ENCODE measurements around the gene IDE.
A peak's percentile ranks its signal among the peaks of the same experiment; 100 is the strongest.

The IDE gene

DNA sequence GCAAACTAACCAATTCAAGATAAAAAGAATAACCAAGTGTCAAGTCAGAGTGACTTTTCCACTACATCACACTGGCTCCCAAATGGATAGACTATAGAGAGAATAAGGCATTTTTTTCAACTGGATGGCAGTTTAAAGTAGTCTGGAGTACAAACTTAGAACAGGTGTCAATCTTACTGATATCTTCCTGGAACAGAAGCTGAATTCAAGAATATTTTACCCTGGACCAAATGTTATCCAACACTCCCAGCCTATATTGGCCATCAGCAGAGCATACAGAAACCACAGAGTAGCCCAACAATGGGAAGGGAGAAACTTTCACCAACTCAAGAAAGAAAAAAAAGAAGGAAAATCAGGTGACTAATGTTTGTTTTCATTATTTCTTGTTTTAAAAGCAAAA lies 11.5 kb downstream of the IDE start:
- no peak for DNase-seq

DNA sequence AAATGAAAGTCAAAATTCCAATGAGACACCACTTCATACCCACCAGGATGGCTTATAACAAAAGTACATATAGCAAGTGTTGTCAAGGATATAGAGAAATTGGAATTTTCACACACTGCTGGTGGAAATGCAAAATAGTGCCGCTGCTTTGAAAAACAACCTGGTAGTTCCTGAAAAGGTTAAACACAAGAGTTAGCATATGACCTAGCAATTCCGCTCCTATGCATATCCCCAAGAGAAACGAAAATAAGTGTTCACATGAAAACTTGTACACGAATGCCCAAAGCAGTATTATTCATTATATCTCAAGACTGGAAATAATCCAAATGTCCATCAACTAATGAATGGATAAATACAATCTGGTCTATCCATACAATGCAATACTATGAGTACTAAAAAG lies 14.8 kb downstream of the IDE start:
- no peak for DNase-seq

DNA sequence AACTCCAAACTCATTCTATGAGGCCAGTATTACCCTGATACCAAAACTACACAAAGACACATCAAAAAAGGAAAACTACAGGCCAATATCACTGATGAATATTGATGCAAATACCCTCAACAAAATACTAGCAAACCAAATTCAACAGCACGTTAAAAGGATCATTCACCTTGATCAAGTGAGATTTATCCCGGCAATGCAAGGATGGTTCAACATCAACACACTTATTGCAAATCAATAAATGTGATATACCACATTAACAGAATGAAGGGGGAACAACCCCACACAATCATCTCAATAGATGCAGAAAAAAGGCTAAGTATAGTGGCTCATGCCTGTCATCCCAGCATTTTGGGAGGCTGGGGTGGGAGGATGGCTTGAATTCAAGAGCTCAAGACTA lies 19.9 kb downstream of the IDE start:
- no peak for DNase-seq

DNA sequence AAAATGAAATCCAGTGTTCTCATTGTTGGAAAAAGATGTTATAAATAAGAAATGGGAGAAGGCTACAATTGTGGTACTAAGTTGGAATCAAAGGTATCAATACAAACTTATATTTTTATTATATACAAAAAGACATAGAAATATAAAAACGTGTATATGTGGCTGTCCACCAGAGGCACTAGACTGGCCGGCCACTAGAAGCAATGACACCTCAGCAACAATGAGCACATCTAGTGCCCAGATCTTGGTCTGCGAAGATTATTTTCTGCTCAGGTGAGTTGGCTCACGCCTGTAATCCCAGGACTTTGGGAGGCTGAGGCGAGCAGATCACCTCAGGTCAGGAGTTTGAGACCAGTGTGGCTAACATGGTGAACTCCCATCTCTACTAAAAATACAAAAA lies 21.6 kb downstream of the IDE start:
- no peak for DNase-seq

DNA sequence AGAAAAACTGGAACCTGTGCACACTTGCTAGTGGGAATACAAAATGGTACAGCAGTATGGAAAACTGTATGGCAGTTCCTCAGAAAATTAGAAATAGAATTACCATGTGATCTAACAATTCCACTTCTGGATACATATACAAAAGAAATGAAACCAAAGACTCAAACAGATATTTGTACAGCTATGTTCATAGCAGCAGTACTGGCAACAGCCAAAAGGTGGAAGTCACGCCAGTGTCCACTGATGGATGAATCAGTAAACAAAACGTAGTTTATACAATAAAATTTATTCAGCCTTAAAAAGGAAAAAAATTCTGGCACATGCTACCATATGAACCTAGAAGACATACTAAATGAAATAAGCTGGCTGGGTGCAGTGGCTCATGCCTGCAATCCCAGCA lies 23.0 kb downstream of the IDE start:
- DNase-seq, result no peak

DNA sequence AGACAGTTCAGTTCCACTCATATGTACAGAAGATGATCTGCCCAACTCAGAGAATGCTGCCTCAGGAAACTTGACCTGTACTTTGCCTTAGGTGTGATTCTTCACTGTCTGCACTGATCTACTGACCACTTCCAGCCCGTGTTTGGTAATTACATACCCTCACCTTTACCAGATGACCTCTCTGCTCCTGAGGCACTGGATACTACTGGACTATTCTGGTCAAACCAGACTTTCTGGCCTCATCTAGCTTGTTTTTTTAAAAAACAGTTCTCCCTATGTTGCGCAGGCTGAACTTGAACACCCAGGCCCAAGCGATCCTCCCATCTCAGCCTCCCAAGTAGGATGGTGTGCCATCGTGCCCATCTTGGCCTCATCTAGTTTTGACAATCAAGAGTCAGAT lies 26.2 kb downstream of the IDE start:
- DNase-seq, result no peak

DNA sequence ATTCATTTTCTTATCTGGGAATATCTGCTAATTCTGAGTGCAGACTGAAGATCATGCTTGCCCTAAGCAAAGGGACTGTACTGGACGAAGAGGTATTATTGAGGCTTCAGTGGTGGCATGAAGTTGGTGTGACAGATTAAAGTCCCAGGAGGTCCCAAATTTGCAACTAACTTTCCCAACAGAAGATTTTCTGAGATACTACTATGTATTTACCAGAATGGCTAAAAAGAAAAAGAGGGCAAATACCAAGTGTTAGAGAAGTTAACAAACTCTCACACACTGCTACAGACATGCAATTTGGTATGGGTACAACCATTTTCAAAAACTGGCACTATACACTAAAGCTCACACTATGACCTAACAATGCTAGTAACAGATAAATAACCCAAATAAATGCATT lies 28.3 kb downstream of the IDE start:
- no peak for DNase-seq

DNA sequence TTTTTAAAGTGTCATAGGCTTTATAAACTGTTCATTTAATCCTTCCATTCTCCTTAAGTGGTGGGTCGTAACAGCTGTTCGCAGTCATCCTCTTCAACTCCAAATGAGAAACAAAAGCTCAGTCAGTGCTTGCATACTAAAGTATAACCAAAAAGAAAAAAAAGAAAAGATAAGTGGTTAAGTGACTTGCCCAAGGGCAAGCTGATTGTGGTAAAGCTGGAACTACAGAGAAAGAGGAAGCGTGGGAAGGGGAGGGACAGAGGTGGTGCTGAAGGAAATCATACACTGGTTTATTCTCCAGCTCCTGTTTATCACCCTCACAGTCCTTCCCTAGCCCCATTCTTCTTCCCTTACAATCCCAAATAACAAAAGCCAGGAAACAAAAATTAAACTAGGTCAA lies 29.6 kb downstream of the IDE start:
- DNase-seq, result no peak

DNA sequence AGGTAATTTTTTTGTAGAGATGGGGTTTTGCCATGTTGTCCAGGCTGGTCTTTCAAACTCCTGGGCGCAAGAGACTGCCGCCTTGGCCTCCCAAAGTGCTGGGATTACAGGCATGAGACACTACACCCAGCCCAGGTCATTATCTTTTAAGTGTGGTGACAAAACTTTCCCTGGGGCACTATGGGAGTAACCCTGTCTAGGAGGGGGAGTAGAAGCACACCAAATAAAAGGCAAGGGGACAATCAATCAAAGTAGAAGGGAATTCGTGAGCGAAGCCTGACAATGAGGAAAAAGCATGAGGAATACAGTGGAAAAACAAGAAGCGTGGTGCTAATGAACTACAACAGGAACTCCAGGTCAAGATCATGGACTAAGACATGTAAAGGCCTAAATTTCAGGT lies 31.4 kb downstream of the IDE start:
- DNase-seq, result no peak

DNA sequence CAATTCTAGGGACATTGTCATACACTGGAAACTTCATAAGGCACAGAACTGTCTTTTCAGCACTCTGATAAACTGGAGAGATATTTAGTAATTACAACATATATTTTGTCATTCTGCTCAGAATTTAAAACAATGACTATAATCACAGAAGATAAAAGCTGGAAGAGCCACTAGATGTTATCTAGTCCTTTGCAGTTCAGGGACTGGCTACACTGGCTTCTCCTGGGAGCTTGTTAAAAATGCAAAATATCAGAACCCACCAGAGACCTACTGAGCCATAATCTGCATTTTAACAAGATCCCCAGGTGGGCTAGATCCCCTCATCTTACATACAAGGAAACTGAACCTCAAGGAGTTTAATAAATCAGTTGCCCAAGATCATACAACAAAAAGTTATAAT lies 32.3 kb downstream of the IDE start:
- DNase-seq, result no peak

DNA sequence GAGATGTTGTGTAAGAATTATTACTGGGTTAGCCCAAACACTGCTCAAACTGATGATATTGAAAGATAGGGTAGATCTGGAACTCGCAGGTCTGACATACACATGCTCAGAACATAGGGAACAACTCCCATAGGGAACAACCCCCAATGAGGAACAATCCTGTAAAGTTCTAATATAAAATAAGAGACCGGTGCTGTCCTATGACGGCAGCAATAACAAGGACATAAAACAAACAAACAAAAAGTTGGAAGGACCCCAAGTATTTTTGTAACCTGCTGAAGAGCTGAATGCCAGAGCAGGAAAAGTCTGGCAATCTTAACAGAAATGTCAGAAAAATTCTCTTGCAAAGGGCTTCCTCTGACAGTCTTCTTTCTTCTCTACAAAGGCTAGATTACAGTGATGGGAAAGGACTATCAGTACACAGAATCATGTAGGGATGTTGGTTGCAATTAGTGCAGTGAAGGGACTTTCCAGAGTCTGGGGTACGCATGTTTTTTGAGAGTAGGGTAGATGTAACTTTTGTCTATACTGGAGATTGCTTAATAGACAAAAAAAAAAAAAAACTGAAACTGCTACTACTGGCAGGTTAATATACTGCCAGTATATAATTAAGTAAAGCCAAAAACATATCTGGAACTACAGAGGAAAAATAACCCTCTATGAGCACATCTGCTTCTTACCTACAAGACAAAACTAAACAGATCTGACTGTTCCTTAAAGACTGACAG lies 35.5 kb downstream of the IDE start:
- DNase-seq, result no peak

DNA sequence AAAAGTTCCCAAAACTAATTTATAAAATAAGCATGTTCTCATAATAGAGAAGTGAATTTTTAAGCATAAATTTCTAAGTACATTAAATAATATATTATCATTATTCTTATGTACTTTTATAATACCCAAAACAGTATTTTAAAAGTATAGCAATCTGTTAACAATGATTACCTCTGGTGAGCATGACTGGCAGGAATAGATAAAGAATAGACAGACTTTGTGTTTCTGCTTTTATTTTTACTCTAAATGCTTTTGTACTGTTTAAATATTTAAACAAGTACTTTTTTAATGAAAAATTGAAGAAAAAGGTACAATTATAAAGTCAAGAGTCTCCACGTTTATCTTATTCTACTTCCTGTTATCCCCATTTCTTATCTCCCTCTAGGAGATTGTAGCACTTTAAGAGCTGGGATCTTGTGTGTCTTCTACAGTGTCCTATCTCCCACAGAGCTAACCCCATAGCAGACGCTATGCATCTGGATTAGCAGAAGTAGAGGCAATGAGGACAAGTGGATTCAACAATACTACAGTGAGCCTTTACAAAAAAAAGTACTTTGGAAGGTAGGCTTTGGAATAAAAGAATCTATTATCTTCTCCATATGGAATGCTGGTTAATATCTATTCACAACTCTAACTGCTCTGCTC lies 42.9 kb downstream of the IDE start:
- DNase-seq, result no peak

DNA sequence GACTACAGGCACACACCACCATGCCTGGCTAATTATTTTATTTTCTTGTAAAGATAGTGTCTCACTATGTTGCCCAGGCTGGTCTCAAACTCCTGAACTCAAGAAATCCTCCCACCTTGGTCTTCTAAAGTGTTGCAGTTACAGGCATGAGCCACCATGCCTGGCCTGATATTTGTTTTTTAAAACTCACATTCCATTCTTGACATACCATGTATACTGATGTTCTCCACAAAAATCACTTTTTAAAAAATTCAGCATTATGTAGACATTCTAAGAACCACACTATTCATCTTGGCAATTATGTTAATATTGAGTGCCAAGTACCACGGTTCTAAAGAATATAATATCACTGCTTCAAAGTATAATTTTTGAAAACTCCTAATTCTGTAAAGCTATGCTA lies 43.5 kb downstream of the IDE start:
- no peak for DNase-seq

DNA sequence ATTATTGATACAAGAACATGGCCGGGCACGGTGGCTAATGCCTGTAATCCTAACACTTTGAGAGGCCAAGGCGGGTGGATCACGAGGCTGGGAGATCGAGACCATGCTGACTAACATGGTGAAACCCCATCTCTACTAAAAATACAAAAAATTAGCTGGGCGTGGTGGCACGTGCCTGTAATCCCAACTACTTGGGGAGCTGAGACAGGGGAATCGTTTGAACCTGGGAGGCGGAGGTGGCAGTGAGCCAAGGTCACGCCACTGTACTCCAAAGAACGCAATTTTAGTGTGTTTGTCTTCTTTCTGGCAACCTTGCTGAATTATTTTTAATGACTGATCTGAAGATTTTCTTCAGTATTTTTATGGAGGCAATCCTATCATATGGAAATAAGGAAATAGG lies 46.2 kb downstream of the IDE start:
- no peak for DNase-seq

DNA sequence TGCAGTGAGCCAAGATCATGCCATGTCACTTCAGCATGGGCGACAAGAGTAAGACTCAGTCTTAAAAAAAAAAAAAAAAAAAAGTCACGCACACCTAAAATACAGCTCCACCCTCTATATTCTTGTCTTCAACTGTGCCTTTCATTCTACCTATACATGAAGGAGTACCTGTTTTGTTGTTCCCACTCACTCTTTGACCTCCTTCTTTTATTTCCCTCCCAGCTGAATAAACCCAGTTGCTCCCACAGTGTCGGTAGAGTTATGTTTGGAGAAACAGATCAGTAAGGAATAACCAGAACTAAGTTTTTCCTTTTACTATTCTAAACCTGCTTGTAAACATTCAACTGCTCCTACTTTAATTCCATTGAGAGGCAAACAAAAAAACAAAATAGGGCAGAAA lies 50.3 kb downstream of the IDE start:
- no peak for DNase-seq

DNA sequence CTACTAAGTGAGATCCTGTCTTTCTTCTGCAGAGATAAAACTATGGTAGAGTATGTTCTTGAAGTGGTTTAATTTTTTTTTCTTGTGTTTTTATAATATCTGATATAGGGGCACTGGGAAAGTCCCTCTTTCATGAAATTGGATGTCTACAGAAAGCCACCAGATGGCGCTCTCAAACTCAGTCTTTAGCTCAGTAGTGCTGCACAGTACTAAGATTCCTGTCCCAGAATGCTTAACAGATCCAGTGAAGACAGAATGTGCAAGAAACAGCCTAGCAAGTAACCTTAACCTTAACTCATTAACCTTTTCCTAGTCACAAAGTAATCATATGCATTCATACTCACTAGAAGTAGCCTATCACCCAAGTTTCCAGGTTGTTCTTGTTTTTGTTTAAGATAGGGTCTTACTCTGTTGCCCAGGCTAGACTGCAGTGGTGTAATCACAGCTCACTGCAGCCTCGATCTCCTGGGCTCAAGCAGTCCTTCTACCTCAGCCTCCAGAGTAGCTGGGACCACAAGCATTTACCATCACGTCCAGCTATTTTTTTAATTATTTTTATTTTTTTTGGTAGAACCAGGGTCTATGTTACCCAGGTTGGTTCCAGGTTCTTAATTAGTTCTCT lies 56.7 kb downstream of the IDE start:
- peak; percentile 3 for DNase-seq

DNA sequence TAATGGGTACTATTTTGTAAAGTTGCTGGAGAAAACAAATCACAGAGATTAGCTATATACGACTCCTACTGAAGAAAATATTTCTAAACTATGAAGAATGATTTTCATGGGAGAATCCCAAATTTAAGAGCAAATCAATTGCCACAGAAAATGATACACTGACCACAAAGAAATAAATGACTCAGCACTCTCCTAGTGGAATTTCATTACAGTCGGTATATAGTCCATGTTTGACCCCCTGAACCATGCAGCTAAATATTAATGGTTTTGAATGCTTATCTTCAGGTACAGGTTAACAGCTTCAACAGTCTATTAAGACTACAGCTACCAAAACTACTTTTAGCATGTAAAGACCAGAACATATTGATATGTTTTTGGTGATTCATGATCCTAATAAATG lies 65.0 kb downstream of the IDE start:
- no peak for DNase-seq

DNA sequence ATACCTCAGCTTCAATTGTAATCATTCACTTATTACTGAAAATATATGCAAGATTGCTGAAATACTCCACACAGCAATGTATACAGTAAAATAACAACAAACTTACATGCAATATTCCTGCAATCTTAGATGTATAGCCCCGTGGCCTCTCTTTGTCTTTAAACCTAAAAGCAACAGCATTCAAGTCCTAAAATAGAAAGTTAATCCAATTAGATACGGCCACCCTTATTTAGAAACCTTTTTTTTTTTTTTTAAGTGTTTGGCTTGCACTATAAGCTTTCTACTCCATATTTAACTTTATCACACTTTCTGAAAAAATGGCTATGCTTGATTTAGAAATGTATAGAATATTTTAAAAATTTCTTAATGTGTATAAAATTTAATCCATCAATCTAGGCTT lies 67.6 kb downstream of the IDE start:
- no peak for DNase-seq

DNA sequence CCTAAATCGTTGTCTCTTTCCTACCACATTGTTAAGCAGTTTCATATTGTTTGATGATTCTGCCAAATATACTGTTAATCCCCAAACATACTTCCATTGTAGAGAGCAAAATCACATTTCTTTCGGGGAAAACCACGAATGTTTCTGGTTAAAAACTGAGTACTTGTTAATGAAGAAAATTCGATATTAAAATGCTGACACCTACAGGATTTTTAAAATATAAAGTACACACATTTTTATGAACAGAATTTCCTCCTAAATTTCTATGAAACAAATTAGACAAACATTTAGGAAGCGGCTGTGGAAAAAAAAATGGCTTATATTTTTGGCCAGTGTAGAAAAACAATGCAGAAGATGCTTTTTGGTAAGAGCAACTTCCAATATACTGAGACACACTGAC lies 68.8 kb downstream of the IDE start:
- no peak for DNase-seq

DNA sequence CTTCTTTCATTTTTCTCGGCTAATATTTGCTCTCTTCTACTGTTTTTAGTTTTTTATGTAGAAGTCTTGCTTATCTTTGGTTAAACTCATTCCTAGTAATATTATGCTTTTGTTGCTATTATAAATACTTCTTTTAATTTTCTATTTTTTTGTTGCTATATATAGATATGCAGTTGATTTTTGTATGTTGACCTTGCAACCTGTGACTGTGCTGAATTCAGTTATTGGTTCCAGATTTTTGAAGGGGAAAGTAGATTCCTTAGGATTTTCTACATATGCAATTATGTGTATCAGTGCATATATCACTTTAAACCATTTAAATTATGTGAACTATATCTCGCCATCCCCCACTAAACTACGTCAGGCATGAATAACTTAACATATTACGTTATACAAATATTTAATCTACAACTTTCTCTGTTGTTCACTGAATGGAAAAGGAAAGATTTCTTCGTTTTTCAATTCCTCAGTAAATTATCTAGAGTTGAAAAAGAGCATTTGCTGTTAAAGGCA lies 71.5 kb downstream of the IDE start:
- no peak for DNase-seq

DNA sequence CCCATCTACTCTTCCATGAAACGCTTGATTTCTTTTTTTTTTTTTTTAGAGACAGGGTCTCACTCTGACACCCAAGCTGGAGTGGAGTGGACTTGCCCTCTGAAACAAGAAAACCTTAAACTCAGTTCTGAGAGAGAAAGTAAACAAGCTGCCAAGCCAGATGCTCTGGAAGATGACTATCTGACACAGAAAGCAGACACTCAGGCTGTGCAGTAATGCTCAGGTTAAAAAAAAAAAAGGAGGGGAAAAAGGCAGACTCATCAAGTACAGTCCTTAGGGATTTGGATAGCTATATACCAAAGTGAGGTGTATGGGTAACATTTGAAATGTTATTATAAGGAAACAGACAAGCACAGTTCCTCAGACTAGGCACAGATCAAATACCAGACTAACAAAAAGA lies 80.5 kb downstream of the IDE start:
- DNase-seq, result no peak

DNA sequence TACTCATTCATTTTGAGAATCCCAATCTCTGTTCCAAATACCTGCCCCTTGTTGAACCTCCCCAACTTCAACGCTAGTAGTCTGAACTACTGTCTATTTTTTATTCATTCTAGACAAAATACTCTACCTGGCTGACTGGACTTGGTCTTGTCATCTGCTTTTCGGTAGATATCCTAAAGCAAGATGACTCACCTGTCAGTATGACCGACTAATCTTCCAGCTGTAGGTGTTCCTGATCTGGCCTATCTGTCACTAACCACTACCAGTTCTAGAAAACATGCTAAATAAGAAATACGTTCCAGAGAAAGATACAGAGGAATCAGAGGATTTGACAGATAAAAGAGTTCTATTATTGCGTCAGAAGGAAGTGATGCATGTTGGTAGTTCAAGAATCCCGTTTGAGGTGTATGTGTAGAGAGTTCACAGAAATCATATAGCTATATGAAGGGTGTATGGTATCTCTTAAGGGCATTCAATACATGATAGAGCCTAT lies 81.1 kb downstream of the IDE start:
- DNase-seq, result no peak

DNA sequence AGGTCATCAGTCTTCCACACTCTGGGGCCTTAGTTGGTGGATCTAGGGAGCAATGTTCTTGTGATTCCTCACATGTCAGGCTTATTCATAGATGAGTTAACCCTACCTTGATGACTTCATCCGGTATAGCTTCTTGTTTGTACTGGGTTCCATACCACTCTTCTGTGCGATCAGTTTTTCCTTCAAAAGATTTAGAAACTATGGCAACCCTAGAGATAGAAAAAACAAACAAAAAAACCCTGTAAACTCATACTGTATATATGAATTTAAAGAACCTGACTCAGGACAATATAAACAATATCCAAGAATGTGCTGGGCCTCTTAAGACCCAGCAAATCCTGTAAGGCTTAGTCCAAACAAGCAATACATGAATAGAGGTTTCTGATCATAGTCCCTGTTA lies 83.5 kb downstream of the IDE start:
- DNase-seq, result no peak

DNA sequence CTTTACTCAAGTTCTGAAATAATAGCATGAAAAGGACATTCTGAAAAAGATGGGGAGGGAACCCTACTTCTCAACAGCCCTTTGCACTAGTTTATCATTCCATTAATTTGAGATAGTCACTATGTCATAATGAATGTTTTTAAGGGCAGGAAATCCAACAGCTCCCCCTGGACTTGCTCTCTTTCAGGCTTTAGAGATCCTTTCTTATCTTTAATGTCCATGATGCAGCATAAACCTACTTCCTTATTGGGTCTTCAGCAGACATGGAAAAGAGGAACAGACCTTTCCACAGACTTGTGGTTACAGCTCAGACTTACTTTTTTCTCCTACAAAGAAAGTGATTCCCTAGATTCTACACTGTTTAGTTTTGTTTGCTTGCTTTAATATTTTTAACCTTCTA lies 87.3 kb downstream of the IDE start:
- no peak for DNase-seq

Measured in DMS79 (cell line).